Stimulated activated CD8-positive, alpha-beta memory T cell treated with anti-CD3 and anti-CD28 coated beads, Interleukin-12 subunit alpha, Interleukin-12 subunit beta, amount 100 ng/mL, for 24 hours (primary cell): ENCODE data around the gene GLUD1.
A peak's percentile ranks its signal among the peaks of the same experiment; 100 is the strongest.
"Not testable (repeated sequence)": the region's sequence is repeated elsewhere in the genome, so short reads cannot be mapped to it uniquely, and the experiment has no call there.

Source experiments
- DNase-seq: peaks from one replicate; pipeline ENCODE4 v3.0.0-alpha.2; 2020; ENCODE audit errors: extremely low read depth

Gene GLUD1

DNA sequence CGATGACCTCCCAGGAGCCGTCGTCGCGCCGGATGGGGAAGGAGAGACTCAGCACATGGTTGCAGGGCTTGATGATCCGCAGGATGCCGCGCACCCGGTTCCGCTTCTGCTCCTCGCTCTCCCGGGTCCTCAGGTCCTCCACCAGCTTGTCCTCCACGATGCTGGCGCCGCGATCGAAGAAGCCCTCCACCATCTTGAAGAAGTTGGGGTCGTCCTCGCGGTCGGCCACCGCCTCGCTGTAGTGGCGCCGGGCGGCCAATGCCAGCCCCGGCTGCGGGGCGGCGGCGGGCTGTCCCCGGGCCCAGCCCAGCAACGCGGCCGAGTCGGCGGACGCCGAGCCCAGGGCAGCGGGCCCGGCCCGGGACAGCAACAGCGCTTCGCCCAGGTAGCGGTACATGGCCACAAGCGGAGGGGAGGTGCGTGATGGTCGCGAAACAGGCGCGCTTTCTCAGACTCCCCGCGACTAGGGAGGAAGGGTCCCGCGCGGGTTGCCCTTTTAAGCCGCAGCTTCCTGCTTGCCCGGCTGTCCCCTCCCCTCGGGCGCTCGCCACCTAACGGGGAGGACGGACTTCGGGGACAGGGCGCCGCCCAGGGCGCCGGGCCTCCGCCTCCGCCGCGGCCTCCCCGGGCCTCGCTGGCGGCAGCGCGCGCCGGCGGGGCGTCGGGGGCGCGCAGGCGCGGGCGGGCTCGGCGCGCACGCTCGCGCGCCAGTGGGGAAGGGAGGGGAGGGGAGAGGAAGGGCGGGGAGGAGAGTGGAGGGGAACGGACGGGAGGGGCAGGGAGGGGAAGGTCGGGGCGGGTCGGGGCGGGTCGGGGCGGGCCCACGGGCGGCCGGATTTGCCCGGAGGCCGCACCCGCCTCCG, at the start of gene GLUD1, which contains the start of gene SHLD2:
GLUD1 (minus strand) TSS at position 471 of the 863 bp plus-strand sequence; CDS start at position 397, 74 bp downstream.
SHLD2 (plus strand) TSS at position 834 of the 863 bp plus-strand sequence. CDS start 56,149 bp downstream, outside the sequence.
- DNase-seq, result peak; percentile 70

DNA sequence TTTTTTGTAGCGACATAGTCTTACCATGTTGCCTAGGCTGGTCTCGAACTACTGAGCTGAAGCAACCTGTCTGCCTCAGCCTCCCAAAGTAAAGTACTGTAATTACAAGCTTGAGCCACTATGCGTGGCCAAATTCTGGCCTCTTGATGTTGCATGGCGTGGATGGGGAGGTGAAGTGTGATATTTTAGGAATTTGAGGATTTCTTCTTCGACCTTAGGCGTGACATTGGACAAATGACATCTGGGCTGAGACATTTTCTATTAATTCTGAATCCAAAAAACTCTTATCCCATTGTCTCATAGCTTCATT, 48.4 kb upstream of the GLUD1 start:
- not testable (repeated sequence) for DNase-seq

DNA sequence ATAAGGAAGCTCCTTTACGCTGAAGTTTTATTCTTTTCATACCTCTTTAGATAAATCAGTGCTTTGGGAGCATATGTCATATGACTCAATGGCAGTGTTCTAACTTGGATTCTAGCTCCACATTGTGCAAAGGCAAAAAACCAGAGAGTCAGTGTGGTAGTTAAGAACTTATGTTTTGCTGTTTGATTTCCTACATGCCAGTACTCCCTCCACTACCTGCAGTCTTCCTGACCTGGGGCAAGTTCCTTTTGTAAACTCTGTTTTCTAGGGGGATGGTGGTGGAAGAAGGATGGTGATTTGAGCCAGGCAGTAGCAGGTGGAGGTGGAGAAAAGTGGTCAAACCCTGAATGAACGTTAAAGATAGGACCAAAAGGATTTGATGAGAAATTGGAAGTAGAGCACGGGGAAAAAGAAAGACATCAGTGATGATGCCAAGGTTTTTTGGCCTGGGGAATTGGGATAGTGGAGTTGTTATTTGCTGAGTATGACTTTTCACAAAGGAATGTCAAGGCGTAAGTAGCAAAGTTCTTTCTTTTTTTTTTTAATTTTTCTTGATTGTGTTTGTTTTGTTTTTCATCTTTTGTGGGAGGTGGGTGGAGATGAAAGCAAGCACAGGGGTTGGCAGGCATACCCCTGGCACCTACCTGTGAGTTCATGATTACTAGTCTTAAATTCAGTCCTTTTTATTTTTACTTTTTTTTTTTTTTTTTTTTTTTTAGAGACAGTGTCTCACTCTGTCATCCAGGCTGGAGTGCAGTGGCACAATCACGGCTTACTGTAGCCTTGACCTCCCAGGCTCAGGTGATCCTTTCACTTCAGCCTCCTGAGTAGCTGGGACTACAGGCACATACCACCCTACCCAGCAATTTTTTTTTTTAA, 47.8 kb upstream of the GLUD1 start:
- DNase-seq, result not testable (repeated sequence)

DNA sequence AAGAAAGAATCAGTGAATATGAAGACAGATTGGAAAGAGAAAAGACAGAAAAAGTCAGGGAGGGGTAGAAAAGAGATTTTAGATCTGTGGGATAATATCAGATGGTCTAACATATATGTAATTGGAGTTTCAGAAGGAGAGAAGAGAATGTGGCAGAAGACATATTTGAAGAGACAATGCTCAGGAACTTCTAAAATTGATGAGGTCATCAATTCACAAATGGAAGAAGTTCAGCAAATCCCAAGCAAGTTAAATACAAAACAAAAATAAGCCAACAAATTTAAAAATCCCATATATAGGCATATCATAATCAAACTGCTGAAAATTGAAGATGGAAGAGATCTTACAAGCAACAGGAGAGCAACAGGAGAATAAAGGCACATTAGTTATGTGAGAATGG, 42.8 kb upstream of the GLUD1 start:
- DNase-seq, result not testable (repeated sequence)

DNA sequence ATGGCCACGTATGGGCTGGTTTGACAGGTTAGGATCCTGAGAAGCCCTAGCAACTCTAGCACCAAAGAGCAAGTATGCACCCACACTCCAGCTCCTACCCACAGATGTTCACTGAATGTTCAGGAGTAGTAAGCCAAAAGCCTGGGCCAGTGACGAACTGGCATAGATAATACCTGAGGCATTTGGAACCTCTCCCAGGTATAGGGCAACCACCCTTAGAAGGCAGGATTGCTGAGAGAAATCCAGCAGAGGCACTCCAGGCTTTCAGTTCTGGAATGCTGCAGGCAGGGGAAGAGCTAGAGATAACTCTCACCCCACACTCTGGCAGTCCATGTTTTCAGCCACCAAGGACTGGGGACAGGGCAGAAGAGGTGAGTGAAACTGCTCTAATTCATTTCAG, 39.8 kb upstream of the GLUD1 start:
- not testable (repeated sequence) for DNase-seq

DNA sequence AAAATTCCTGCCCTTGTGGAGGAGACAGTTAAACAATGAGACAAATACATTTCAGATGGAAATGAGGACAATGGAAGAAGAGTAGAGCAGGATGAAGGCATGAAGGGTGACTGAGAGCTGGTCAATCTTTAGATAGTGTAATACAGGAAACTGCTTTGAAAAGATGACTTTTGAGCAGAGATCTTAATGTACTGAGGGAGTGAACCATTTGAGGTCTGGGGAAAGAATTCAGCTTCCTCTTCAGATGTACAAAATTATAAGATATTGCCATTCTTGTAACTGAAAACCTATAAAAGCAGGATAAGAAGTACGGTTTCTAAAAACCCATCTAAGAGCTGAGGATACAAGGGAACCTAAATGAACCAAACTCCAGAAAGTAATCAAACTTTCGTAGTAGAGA, 39.3 kb upstream of the GLUD1 start:
- not testable (repeated sequence) for DNase-seq

DNA sequence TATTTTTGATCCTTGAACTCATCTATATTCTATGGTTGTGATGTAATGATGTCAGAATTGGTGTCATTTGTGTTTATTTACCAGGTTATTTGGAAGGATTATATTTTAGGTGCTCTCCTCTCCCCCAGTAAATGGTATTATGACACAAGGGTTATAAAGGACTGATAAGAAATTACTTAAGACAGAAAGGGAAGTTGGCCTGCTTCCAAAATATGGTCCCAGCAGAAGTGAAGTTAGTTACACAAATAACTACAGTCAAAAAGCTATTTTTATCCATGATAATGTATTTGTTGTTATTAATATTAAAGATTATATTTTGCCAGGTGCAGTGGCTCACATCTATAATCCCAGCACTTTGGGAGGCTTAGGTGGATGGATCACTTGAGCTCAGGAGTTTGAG, 37.5 kb upstream of the GLUD1 start:
- not testable (repeated sequence) for DNase-seq

DNA sequence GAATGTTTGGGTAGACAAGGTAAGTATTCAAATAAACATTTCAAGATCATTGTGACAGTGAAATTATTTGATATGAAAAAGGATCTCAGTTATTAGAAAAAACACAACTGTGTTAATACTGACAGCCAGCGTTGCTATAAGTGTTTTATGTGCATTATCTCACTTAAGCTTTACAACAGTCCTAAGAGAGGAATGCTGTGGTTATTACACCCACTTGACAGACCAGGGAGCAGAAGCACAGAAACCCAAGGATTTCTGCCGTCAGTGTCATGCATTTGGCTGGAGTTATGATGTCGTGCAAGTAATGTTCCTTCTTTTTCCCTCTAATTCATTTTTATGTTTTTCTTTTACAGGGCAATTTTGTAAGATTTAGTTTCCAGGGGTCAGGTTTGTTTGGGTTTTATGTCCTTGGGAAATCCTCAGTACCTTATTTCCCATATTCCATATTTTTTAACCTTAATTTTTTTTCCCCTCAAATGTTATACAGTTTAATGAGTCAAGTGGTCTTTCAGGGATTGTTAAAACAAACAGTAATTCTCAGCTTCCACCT, 33.0 kb upstream of the GLUD1 start:
- not testable (repeated sequence) for DNase-seq

DNA sequence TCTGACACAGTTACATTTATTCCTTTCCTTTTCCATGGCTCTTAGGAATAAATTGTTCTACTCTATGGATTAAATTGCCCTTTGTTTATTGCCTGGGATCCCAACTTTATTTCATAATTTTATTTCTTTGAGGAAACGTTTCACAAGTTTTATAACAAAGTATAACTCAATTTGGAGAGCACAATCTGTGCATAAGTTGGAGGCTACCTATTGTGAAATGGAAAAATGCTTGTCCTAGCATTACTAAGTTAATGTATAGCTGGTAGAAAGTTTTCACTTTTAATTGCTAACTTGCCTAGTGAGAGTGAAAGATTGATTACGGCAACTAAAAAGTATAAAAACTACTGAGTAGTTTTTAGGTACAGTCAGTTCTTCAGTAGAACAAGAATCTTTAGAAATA, 32.4 kb upstream of the GLUD1 start:
- DNase-seq, result not testable (repeated sequence)

DNA sequence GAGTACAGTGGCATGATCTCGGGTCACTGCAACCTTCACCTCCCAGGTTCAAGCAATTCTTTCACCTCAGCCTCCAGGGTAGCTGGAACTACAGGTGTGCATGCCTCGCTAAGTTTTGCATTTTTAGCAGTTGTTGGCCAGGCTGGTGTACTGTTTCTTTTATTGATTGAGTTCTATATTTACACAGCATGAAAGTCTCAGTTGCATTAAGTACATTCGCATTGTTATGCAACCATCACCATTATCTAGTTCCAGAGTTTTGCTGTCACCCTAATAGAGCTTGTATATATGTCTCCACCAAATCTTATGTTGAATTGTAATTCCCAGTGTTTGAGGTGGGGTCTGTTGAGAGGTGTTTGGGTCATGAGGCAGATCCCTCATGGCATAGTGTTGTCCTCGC, 28.7 kb upstream of the GLUD1 start:
- not testable (repeated sequence) for DNase-seq

DNA sequence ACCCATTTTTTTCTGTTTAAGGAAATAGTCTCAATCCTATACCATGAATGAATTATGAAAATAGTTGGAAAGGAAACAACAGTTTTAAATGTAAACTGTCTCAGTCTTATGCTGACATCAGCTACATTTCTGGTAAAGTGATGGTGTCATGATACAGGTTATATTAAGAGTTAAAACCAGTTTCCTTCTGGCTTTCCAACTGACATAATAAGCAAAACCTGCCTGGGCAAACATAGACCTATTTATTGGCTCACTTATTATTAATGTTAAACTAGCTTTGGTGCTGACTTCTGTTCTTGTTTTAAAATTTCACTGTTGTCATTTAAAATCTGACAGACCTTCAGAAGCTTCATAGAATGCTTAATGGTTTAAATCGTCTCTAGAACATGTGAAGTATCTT, 24.4 kb upstream of the GLUD1 start:
- not testable (repeated sequence) for DNase-seq

DNA sequence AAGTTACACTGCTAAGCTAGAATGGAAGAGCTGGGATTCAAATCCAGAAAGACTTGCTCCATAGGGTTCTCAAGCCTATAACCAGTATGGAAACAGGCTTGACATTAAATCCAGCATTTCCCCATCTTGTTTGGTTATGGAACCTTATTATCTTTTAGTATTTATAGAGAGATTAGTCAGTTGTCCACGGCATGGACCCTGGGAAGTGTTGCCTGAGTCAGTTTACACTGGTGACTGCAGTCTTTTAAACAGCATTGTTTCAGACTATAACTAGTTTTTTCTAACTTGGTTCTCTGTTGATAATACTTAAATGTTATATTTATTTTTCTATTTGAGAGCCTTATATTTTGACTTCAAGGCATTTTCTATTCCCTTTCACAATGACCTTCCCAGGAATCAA, 23.5 kb upstream of the GLUD1 start:
- not testable (repeated sequence) for DNase-seq

DNA sequence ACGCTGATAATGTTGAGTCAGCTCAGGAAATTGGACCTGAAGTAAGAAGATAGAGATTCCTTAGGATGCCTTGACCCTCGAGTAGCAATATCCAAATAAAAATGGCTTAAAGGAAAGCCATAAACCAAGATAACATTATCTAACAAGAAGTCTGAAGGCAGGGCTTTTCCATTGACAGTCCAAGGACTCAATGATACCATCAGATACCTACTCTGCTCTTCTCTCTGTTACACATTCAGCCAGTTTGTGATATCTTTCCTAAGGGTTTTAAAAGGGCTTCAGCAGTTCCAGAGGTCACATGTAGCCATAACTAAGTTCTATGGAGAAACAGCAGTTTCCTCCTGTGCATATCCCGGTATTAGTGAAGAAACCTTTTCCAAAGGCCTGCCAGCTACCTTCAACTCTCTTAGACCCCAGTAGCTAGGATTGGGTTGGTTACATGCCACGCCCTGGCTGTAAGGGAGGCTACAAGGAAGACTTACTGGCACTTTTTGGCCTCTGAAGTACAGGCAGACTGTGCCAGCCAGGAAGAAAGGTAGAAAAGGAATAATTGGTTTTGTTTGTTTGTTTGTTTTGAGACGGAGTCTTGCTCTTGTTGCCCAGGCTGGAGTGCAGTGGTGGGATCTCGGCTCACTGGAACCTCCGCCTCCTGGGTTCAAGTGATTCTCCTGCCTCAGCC, 10.9 kb upstream of the GLUD1 start:
- DNase-seq, result no peak

DNA sequence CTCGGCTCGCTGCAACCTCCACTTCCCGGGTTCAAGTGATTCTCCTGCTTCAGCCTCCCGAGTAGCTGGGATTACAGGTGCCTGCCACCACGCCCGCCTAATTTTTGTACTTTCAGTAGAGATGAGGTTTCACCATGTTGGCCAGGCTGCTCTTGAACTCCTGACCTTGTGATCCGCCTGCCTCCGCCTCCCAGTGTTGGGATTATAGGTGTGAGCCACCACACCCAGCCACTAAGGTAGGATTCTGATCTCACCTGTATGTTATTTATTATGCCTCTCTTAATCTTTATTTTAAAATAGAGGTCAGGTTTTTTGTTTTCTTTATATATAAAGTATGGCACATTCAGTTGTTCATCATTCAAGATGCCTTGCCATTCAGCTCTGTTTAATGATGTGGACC, 10.1 kb upstream of the GLUD1 start:
- not testable (repeated sequence) for DNase-seq

DNA sequence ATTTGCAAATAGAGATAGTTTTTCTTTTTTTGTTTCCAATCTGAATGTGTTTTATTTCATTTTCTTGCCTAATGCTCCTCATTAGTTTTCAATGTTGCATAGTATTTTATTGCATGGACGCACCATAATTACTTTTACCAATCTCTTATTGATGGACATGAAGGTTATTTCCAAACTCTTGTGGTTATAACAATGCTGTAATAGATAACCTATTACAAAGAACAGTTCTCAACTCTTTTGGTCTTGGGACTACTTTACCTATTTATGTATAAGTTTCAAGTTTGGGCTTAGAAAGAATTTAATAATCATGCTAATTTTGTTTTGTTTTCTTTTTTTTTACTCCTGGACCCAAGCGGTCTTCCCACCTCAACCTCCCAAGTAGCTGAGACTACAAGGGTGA, 7.4 kb upstream of the GLUD1 start:
- DNase-seq, result no peak

DNA sequence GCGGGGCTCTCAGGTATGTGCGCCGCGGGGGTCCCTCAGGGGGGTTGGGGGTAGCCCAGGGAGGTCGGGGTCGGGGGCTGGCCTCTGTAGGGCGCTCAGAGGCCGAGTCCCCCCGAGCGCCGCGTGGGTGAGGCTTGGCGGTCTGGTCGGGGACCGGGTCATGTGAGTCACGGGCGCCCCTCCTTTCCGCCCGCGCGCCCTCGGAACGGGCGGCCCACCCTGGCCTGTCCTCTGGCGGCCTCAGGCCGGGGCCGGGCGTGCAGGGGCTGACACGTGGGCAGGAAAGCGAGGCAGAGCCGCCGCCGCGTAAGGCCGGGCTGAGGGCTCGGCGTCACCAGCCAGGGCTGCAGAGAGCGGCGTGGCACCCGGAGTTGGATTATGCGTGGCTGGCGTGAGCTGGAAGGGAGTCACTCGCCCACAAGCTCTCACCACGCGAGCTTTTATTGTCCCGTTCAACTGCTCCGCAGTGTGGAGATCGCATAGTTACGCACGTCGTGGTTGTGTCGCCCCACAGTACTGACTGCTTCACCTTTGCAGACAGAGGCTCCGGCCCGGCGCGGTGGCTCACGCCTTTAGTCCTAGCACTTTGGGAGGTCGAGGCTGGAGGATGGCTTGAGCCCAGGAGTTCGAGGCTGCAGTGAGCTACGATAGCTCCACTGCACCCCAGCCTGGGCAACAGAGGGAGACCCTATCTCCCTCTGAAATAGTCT, 748 bp upstream of the GLUD1 start:
- peak; percentile 50 for DNase-seq

DNA sequence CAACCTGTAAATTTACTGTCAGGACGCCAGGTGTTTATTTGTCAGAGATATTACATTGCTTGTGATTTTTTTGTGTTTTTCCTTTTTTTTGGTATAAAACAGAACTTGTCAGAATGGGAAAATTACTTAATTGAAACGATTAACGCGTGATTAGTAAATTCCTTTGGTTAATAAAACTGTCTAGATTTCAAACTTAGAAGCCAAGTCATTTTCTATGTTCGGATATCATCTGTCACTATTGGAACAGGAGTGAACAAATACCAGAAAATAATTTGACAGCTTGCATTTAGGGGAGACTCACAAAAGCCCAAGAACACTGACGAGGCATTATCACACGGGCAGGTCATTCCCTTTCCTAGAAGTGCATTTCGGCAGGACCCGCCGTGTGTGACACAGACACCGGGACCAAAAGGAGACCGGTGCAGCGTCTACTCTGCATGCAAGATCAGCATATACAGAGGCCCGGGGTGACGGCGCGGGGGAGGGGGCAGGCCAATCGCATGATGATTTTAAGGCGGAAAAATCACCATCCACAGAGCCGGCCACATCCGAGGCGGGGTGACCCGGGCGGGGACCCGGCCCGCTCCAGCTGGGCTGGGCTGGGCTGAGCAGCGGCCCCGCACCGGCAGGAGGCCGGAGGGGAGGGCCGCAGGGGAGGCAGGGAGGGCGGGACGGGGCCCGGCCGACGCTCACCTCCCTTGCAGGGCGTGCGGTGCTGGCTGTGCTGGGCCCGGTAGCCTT, 841 bp downstream of the GLUD1 start:
- peak; percentile 60 for DNase-seq

DNA sequence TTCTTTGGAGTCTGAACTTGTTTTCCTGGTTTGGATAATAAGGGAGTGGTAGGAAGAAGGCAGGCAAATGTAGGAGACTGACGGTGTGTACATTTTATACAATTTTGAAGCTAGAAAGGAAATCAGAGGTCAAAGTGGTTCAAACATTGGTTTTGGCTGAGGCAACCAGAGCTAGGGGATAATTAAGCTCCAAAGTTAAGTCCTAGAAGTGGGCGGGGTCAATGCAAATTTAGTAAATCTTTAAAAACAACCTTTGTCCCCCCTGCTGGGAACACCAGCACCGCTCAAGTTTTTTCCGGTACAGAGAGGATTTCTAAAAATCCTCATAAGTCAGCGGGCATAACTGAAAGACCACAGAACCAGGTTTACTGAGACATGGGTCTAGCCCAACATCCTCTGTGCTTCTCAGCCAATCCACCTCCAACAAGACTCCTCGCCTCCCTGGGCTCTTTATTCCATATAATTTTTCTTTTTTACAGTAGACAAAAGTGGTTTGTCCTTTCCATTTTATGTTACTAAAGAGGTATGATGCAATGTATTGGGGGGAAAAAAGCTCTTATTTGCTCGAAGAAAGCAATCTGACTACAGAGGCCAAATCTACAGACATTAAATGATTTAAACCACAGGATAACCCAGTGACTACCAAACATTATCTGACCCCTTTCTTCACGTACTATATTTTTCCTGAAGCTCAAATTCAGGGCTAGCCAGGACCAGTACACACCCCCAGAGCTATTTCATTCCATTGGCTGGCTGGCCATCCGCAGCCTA, 1.6 kb downstream of the GLUD1 start:
- DNase-seq, result no peak

DNA sequence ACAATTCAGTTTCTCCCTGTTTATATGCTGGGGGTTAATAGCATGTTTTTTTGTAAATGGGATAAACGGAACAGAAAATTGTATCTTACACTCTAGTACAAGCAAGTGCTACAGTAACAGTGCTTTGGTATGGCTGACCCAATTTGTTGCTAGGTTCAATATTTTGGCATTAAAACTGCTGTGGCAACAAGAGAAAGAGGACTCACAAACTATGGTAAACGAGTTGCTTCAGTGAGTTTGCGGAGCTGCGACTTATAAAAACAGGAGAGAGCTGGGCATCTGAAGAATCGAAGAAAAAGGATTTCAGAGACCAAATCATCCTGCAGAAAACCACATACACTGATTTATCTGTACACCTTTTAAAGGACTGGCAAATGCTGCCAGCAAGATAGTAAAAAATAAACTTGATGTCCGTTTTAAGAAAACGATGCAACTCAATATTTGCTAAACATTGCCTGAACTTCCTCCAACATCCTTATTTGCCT, 2.2 kb downstream of the GLUD1 start:
- no peak for DNase-seq
